Stimulated activated CD8-positive, alpha-beta memory T cell treated with anti-CD3 and anti-CD28 coated beads, Interleukin-15, amount 100 ng/mL, for 4 hours (primary cell): Measurements from ENCODE around the gene CD6.

Experiments used
- DNase-seq, 2 donors: peaks; one replicate each; pipeline ENCODE4 v3.0.0-alpha.2; 2020; ENCODE audit warnings: low read depth in 2 of 2

The CD6 gene

GRCh38 chr11:60935676-60936442 lies 35.6 kb upstream of the CD6 start:
- DNase-seq, result no peak

GRCh38 chr11:60936467-60937143 lies 34.9 kb upstream of the CD6 start:
- no peak for DNase-seq

GRCh38 chr11:60937144-60937527 lies 34.3 kb upstream of the CD6 start:
- DNase-seq, result no peak

- no peak for DNase-seq
These were observed 33.7 kb upstream of the CD6 start for GRCh38 chr11:60937811-60938210.

- DNase-seq, result no peak
These were observed 33.0 kb upstream of the CD6 start for GRCh38 chr11:60938500-60938899.

- no peak for DNase-seq
These were observed 32.2 kb upstream of the CD6 start for GRCh38 chr11:60939301-60939700.

GRCh38 chr11:60939855-60940254 lies 31.6 kb upstream of the CD6 start:
- DNase-seq, result no peak

- DNase-seq, result no peak
These were observed 29.9 kb upstream of the CD6 start for GRCh38 chr11:60941371-60942119.

GRCh38 chr11:60942219-60942618 lies 29.3 kb upstream of the CD6 start:
- no peak for DNase-seq

GRCh38 chr11:60942970-60943565 lies 28.4 kb upstream of the CD6 start:
- DNase-seq, result no peak

GRCh38 chr11:60944490-60945294 lies 26.8 kb upstream of the CD6 start:
- no peak for DNase-seq

- DNase-seq, result no peak
These were observed 26.2 kb upstream of the CD6 start for GRCh38 chr11:60945295-60945667.

GRCh38 chr11:60946601-60947264 lies 24.7 kb upstream of the CD6 start:
- DNase-seq, result no peak

- no peak for DNase-seq
These were observed 23.8 kb upstream of the CD6 start for GRCh38 chr11:60947700-60948099.

- DNase-seq, result no peak
These were observed 23.2 kb upstream of the CD6 start for GRCh38 chr11:60948250-60948649.

GRCh38 chr11:60950024-60950423 lies 21.5 kb upstream of the CD6 start:
- no peak for DNase-seq

- no peak for DNase-seq
These were observed 20.4 kb upstream of the CD6 start for GRCh38 chr11:60950933-60951605.

GRCh38 chr11:60951606-60951903 lies 19.9 kb upstream of the CD6 start:
- no peak for DNase-seq

- DNase-seq, result no peak
These were observed 19.4 kb upstream of the CD6 start, which contains the start of gene SLC15A3 for GRCh38 chr11:60951904-60952741. SLC15A3 (minus strand) TSS chr11:60952176; CDS start chr11:60951551, 625 bp downstream.

GRCh38 chr11:60952742-60953170 lies 18.7 kb upstream of the CD6 start:
- DNase-seq, result no peak
